Progenitor cell of endocrine pancreas (in vitro differentiated cells): ENCODE data around the gene ARL8B. TPM values are rescaled to one million over a fixed set of nuclear protein-coding genes. Genes with fewer than 3 reads are reported as not detected.

ENCODE experiments used
- DNase-seq: peaks from one replicate; pipeline ENCODE4 v3.0.0; 2021; ENCODE audit warnings: low spot score; ENCODE audit not compliant: unreplicated experiment
- H3K27ac Mint-ChIP-seq: 2 replicates; pipeline ENCODE4 v1.8.0; 2021; ENCODE audit warnings: mild to moderate bottlenecking, moderate library complexity, mixed read lengths
- H3K27me3 Mint-ChIP-seq: 2 replicates; pipeline ENCODE4 v1.8.0; 2021; ENCODE audit warnings: mixed read lengths
- H3K36me3 Mint-ChIP-seq: 2 replicates; pipeline ENCODE4 v1.8.0; 2022; ENCODE audit warnings: mixed read lengths; ENCODE audit not compliant: insufficient read depth
- H3K4me1 Mint-ChIP-seq: 2 replicates; pipeline ENCODE4 v1.8.0; 2021; ENCODE audit warnings: low read depth, mixed read lengths
- H3K4me3 Mint-ChIP-seq: 2 replicates; pipeline ENCODE4 v1.8.0; 2021; ENCODE audit warnings: low read depth, mild to moderate bottlenecking, moderate library complexity, mixed read lengths
- H3K9me3 Mint-ChIP-seq: 2 replicates; pipeline ENCODE4 v1.8.0; 2021; ENCODE audit warnings: low read depth, mixed read lengths
- total RNA-seq: library from RNA; stranded (reverse); gene quantifications from 2 replicates; pipeline ENCODE4 v1.2.1, GENCODE V29; 2021
- TF ChIP-seq, protein P1 (sequence below): fragments of 200-600 bp; sonication (generic); IDR thresholded peaks from one replicate; pipeline ENCODE4 v1.5.0; 2021; ENCODE audit warnings: antibody characterized with exemption, mild to moderate bottlenecking; ENCODE audit not compliant: unreplicated experiment

ARL8B gene
- total RNA-seq, 1 donor from 2014 or later = 37.7 TPM

GRCh38 chr3:5221701-5222100, 99.6 kb downstream of the ARL8B start:
- no peak overlapping the region for H3K27ac Mint-ChIP-seq
- DNase-seq = no peak
- no peaks in the 10 kb centered on the region for H3K27me3 Mint-ChIP-seq
- H3K4me1 Mint-ChIP-seq = peaks cover 4% of the 10 kb centered on the region
- H3K9me3 Mint-ChIP-seq = no peaks in the 10 kb centered on the region
- H3K4me3 Mint-ChIP-seq = no peak overlapping the region
- TF ChIP-seq, protein P1, sequence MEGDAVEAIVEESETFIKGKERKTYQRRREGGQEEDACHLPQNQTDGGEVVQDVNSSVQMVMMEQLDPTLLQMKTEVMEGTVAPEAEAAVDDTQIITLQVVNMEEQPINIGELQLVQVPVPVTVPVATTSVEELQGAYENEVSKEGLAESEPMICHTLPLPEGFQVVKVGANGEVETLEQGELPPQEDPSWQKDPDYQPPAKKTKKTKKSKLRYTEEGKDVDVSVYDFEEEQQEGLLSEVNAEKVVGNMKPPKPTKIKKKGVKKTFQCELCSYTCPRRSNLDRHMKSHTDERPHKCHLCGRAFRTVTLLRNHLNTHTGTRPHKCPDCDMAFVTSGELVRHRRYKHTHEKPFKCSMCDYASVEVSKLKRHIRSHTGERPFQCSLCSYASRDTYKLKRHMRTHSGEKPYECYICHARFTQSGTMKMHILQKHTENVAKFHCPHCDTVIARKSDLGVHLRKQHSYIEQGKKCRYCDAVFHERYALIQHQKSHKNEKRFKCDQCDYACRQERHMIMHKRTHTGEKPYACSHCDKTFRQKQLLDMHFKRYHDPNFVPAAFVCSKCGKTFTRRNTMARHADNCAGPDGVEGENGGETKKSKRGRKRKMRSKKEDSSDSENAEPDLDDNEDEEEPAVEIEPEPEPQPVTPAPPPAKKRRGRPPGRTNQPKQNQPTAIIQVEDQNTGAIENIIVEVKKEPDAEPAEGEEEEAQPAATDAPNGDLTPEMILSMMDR = no peak
- H3K36me3 Mint-ChIP-seq = peaks cover 9% of the 10 kb centered on the region

DNA sequence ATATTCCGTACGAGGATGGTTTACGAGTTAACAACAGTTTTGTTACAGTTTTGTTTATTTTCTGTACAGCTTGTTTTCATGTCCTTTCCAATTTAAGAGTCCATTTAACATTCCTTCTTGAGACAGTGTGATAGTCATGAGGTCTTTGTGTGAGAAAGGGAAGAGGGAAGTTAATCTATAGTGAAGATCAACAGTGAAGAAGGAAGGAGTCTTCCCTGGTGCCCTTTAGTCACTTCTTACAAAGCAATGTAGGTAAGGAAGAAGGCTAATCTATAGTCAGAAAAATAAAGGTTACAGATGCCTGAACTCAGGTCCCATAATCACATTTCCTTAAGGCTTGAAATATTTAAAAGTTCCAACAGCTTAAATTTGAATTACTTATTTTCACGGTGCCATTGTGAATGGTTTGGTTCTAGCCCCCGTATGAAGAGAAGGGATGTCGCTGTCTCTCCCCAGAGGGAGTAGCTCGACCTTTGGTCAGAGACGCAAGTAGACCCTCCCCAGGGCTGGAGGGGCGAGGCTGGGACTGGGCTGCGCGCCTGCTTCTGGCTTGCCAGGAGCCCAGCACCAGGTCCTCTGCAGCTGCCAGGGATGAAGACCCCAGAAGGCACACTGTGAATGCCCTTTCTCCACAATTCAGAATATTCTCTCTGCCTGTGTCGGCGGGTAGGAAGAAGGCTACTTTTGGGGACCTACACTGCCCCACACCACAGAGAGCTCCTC, 100.4 kb downstream of the ARL8B start:
- H3K27me3 Mint-ChIP-seq = no peaks in the 10 kb centered on the region
- no peak for DNase-seq
- TF ChIP-seq, protein P1 = no peak
- no peak overlapping the region for H3K4me3 Mint-ChIP-seq
- H3K4me1 Mint-ChIP-seq = peaks cover 4% of the 10 kb centered on the region
- H3K36me3 Mint-ChIP-seq = peaks cover 7% of the 10 kb centered on the region
- H3K9me3 Mint-ChIP-seq = no peaks in the 10 kb centered on the region
- H3K27ac Mint-ChIP-seq = no peak overlapping the region

- DNase-seq = no peak
- peaks cover 2% of the 10 kb centered on the region for H3K4me1 Mint-ChIP-seq
- H3K27ac Mint-ChIP-seq = no peak overlapping the region
- H3K27me3 Mint-ChIP-seq = no peaks in the 10 kb centered on the region
- no peak overlapping the region for H3K4me3 Mint-ChIP-seq
- TF ChIP-seq, protein P1 = peak; percentile 60
- H3K36me3 Mint-ChIP-seq = no peaks in the 10 kb centered on the region
- H3K9me3 Mint-ChIP-seq = no peaks in the 10 kb centered on the region
Observed at GRCh38 chr3:5226783-5227182, 104.7 kb downstream of the ARL8B start.

DNA sequence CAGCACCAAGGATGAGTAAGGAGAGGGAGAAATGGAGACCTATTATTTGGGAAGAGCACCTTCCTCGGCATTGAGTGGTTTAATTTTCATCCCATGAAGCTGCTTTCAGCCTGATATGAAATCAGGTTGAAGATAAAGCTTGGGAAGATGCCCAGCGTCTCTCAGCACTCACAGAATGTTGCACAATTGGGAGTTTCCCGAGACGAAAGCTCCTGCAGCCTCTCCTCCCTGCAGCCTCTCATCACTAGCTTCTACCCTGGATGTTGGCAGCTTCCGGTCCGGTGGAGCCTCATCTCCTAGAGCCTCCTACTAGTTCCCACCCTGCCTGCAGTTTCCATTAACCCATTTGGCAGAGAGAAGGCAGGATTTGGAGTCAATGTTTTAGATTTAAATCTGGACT, 105.7 kb downstream of the ARL8B start:
- TF ChIP-seq, protein P1 = no peak
- no peak overlapping the region for H3K27ac Mint-ChIP-seq

GRCh38 chr3:5229414-5229813, 107.3 kb downstream of the ARL8B start:
- Mint-ChIP-seq H3K36me3 (no peaks in the 10 kb centered on the region), H3K4me3 (no peak overlapping the region), H3K27ac (no peak overlapping the region), H3K27me3 (peaks cover 6% of the 10 kb centered on the region), H3K9me3 (no peaks in the 10 kb centered on the region), H3K4me1 (no peaks in the 10 kb centered on the region)
- DNase-seq = no peak
- TF ChIP-seq, protein P1 = no peak

More for the DNA sequence above, 105.7 kb downstream of the ARL8B start:
- Mint-ChIP-seq H3K27me3 (peaks cover 4% of the 10 kb centered on the region), H3K4me1 (no peaks in the 10 kb centered on the region), H3K4me3 (no peak overlapping the region), H3K36me3 (no peaks in the 10 kb centered on the region), H3K9me3 (no peaks in the 10 kb centered on the region)
- DNase-seq = no peak

Other genes starting within 250 kb of the ARL8B start
- 1.1 and 1.3 TPM in 2 replicates for gene BHLHE40, start 142.9 kb upstream of the ARL8B start, total RNA-seq
- 24.1 and 25.4 TPM in 2 replicates for gene EDEM1, start 65.4 kb downstream of the ARL8B start, total RNA-seq